ENCODE results near the gene TNPO2.

The TNPO2 gene

DNA sequence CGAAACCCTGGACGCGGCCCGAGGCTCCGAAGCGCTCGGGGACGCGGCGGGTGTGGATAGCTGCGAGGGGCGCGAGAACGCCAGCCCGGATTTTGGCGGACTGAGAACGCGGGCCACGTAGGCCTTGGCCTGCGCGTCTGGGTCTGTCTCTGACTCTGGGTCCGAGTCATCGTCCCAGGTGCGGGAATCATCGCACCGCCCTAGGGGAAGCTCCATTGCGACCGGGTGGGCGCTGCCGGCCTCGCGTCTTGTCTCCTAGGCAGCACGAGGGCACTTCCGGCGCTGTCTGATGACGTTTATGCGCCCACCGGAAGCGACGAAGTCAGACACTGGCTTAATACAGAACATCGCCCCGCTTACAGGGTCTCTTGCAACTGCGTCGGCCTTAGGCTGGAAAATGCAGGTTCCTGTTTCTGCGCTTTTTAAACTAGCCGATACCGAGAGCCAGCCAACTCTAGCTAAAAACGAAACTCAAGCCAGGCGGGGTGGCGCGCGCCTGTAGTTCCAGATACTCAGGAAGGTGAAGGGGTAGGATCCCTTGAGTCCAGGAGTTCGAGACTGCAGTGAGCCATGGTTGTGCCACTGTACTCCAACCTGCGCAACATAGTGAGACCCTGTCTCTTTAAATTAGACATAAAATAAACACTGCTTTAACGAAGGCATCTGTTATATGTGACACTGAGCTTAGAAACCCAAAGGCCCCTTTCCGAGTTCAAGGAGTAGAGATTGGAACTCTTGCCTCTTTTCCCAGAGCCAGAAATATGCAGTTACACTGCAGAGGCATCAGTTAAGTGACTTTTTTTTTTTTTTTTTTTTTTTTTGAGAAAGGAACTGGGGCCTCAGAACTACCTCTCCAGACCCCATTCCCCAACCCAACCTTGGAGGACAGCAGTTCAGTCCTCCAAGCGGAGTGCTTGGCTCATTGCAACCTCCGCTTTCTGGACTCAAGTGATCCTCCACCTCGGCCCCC is 27.1 kb downstream of the TNPO2 start, which contains the start of gene FBXW9 (continued):
- TF ChIP-seq PRDM2 (tag by site-specific recombination; IDR thresholded peaks at IDR 0.05; ENCODE audit: borderline replicate concordance) (no peak), PRDM10 (tag by site-specific recombination; IDR thresholded peaks at IDR 0.05) (peak; percentile 59), ZNF843 (tag by site-specific recombination; IDR thresholded peaks at IDR 0.05) (peak; percentile 60; the same call in 1 of the 2 replicates), ZNF24 (tag by site-specific recombination; IDR thresholded peaks at IDR 0.05) (peak; percentile 61; the same call in 1 of the 2 replicates), BCL11A (tag by site-specific recombination; IDR thresholded peaks at IDR 0.05; ENCODE audit: low read depth) (no peak), KLF10 (tag by site-specific recombination; IDR thresholded peaks at IDR 0.05) (peak; percentile 79; the same call in 1 of the 2 replicates), ZNF560 (tag by site-specific recombination; IDR thresholded peaks at IDR 0.05; ENCODE audit: borderline replicate concordance) (no peak), ZNF501 (tag by site-specific recombination; IDR thresholded peaks at IDR 0.05) (peak; percentile 82; the same call in 1 of the 2 replicates), ZNF629 (tag by site-specific recombination; IDR thresholded peaks at IDR 0.05) (peak; percentile 96), GLIS1 (tag by site-specific recombination; IDR thresholded peaks at IDR 0.05) (peak; percentile 13; the same call in 1 of the 2 replicates), ZNF133 (tag by site-specific recombination; IDR thresholded peaks at IDR 0.05) (no peak), REST (tag by site-specific recombination; IDR thresholded peaks at IDR 0.05) (no peak), ZNF792 (tag by site-specific recombination; IDR thresholded peaks at IDR 0.05) (no peak), ZNF335 (tag by site-specific recombination; conservative IDR thresholded peaks at IDR 0.05) (peak; percentile 57), REPIN1 (tag by site-specific recombination; IDR thresholded peaks at IDR 0.05; ENCODE audit: low read depth) (no peak), ZNF776 (tag by site-specific recombination; IDR thresholded peaks at IDR 0.05; ENCODE audit: borderline replicate concordance) (no peak), ZNF768 (tag by site-specific recombination; IDR thresholded peaks at IDR 0.05) (no peak), BCL6B (tag by site-specific recombination; IDR thresholded peaks at IDR 0.05) (0 out of 2 replicates have a peak, but pooled peaks have one; percentile 49)
- TF ChIP-seq, protein P1, sequence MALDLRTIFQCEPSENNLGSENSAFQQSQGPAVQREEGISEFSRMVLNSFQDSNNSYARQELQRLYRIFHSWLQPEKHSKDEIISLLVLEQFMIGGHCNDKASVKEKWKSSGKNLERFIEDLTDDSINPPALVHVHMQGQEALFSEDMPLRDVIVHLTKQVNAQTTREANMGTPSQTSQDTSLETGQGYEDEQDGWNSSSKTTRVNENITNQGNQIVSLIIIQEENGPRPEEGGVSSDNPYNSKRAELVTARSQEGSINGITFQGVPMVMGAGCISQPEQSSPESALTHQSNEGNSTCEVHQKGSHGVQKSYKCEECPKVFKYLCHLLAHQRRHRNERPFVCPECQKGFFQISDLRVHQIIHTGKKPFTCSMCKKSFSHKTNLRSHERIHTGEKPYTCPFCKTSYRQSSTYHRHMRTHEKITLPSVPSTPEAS (tag by site-specific recombination; IDR thresholded peaks at IDR 0.05) = no peak
- TF ChIP-seq, protein P2, sequence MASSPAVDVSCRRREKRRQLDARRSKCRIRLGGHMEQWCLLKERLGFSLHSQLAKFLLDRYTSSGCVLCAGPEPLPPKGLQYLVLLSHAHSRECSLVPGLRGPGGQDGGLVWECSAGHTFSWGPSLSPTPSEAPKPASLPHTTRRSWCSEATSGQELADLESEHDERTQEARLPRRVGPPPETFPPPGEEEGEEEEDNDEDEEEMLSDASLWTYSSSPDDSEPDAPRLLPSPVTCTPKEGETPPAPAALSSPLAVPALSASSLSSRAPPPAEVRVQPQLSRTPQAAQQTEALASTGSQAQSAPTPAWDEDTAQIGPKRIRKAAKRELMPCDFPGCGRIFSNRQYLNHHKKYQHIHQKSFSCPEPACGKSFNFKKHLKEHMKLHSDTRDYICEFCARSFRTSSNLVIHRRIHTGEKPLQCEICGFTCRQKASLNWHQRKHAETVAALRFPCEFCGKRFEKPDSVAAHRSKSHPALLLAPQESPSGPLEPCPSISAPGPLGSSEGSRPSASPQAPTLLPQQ (tag by site-specific recombination; IDR thresholded peaks at IDR 0.05) = peak; percentile 71
